ENCODE data around the gene F2RL2.

Gene F2RL2

DNA sequence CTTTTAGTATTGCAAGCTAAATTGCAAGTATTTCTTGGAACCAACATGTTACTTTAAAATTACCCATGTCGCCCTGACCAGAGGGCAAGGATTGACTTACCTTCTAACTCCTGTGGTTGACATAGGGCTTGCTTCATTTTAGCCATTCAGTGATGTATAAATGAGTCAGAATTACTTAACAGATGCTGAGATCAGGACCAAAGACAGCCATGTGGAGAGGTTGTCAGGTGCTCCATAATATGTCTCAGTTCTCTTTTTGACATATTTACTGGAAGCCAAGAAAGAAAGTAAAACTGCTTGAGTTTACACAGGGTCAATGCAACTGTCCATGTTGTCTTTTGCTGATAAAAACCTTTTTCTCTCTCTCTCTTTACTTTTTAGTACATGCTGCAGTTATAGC, 33.2 kb downstream of the F2RL2 start:
- H3K9me3 ChIP-seq, result no peaks in the 10 kb centered on the region
- no peak overlapping the region for H3K4me3 ChIP-seq
- no peaks in the 10 kb centered on the region for H3K36me3 ChIP-seq (replicated peaks)
- no peak for DNase-seq (ENCODE audit: low spot score in 2 of 2)
- H3K27me3 ChIP-seq (ENCODE audit: low read depth), result no peaks in the 10 kb centered on the region
- in situ Hi-C loops (cut with MboI; ENCODE audit: low sequenced_read_pairs), result no loop called here
- H3K4me1 ChIP-seq, result no peaks in the 10 kb centered on the region

DNA sequence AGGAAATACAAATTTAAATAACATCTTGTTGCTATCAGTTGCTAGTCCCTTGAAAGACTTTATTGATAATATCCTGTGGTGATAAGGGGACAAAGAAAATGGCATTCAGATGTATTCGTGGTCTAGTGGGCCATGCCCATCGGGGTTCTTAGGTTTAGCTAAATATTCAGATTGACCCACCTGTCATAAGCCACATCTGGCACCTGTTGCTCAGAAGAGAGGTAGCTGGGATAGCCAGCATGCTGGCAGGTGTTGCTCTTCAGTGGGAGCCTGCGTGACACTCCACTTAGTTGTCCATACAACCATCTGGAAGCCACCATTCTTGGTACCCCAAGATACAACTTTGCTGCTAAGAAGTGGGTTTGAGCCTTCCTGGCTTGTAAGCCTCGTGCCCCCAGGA, 36.7 kb downstream of the F2RL2 start:
- in situ Hi-C loops (cut with MboI; ENCODE audit: low sequenced_read_pairs), result no loop called here
- H3K9me3 ChIP-seq, result no peaks in the 10 kb centered on the region

DNA sequence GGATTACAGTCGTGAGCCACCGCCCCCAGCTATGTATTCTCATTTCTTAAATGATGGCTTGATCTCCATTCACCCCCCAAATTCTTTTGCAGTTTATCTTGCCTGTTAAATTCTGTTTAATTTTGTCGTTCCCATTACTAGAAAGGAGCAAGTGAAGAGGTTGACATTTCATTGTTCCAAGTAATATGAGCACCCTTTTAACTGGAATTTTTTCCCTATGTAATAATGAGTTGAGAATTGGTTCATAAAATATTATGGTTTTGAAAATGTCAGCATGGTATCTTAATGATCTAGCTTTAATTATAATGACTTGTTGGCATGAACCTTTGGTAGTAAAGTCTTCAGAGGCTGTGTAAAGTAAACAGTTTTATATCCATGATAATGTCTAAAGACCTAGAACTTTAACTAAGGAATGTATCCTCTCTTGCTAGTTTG, 37.4 kb downstream of the F2RL2 start:
- Histone ChIP-seq H3K4me1 (no peaks in the 10 kb centered on the region), H3K9me3 (no peaks in the 10 kb centered on the region), H3K4me3 (no peak overlapping the region), H3K36me3 (replicated peaks) (no peaks in the 10 kb centered on the region), H3K27me3 (ENCODE audit: low read depth) (no peaks in the 10 kb centered on the region)
- in situ Hi-C loops (cut with MboI; ENCODE audit: low sequenced_read_pairs), result no loop called here
- no peak for DNase-seq (ENCODE audit: low spot score in 2 of 2)

More for the DNA sequence above, 36.7 kb downstream of the F2RL2 start:
- DNase-seq (ENCODE audit: low spot score in 2 of 2), result no peak
- Histone ChIP-seq H3K4me3 (no peak overlapping the region), H3K4me1 (no peaks in the 10 kb centered on the region), H3K36me3 (replicated peaks) (no peaks in the 10 kb centered on the region), H3K27me3 (ENCODE audit: low read depth) (no peaks in the 10 kb centered on the region)

DNA sequence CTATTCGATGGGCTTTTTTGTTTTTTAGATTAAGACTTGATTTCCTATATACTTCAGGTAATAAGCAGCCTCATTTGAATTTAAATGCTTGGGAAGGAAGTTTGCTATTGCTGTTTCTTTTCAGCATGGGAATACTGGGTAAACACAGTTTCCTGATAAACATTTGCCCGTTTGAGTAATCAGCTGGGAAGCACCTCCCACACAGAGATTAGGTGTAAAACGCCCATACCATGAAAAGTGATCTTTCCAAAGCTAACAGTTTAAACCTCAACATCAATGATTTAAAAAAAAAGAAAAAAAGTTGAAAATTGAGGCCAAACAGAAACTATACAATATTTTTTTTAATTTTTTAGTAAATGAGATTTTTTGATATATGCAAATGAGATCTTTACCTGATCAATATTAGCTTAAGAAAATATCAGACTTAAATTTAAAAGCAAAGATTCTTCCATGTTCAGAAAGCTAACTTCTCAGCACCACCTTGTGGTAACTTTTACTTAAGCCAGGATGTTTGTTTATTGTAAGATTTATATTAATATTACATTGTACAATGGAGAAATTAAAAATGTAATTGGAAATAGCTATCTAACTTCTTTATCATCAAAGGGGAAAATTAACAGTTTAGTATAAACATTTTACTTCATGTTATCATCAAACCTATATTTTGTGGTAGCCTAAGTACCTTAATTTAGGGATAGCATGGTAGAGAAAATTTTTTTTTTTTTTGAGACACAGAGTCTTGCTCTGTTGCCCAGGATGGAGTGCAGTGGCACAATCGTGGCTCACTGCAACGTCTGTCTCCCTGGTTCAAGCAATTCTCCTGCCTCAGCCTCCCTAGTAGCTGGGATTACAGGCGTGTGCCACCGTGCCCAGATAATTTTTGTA, 39.8 kb downstream of the F2RL2 start:
- in situ Hi-C loops (cut with MboI; ENCODE audit: low sequenced_read_pairs), result no loop called here
- Histone ChIP-seq H3K27me3 (ENCODE audit: low read depth) (no peaks in the 10 kb centered on the region), H3K4me1 (no peaks in the 10 kb centered on the region), H3K36me3 (replicated peaks) (no peaks in the 10 kb centered on the region), H3K9me3 (no peaks in the 10 kb centered on the region), H3K4me3 (no peak overlapping the region)
- no peak for DNase-seq (ENCODE audit: low spot score in 2 of 2)

DNA sequence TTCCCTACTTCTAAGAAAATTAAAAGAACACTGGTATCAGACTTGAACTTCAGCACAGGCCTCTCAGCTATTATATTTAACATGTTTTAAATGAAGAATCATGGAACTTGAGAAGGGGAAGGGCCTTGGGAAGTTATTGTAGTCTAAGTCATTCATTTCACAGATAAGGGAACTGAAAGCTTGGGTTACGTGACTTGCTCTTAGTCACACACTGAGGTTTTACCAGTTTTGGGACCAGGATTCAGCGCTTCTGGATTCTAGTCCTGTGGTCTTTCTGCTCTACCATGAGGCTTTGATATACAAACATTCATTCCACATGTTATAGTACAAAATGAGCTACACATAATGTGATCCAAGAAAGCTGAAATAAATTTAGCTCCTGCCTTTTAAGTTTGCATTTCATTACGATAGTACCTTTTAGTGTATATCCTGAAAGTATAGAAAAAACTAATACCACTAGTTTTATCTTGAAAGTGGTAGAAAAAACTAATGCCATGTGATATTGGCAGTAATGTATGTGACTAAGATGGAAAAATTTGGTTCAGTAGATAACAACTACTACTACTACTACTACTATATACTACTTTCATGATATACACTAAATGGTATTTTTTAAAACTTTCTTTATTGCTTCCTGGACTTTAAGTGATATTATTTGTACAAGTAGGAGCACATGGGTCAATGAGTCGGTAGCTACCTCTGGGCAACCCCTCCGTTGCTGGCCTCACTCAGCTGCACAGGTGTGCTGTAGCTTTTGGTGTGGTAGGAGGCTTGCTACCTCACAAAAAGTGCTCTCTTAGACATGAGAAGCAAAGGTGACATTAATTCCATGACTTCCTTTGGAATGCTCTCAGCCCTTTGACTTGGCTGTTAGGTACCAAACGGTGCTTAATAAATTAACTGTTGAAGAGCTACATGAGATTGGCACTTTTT, 40.7 kb downstream of the F2RL2 start:
- Histone ChIP-seq H3K27me3 (ENCODE audit: low read depth) (no peaks in the 10 kb centered on the region), H3K36me3 (replicated peaks) (no peaks in the 10 kb centered on the region), H3K4me3 (no peak overlapping the region), H3K9me3 (no peaks in the 10 kb centered on the region), H3K4me1 (no peaks in the 10 kb centered on the region)
- no peak for DNase-seq (ENCODE audit: low spot score in 2 of 2)
- in situ Hi-C loops (cut with MboI; ENCODE audit: low sequenced_read_pairs), result no loop called here

DNA sequence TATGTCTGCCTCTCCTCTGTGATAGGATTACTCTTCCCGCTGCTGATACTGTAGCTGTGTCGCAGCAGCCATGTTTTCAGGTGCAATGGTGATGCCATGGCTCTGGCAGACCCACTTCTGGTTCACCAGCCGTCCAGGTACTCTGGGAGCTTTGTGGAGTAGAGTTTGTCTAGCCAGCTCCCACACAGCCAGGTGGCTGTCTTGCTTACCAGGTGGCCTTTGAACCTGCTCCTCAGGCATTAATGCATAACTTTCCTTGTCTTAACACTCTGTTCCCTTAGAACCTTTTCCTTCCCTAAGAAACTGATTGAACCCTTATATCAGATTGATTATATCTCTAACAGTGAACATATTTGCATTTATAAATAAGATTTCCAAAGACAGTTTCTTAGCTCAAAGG, 42.2 kb downstream of the F2RL2 start:
- H3K9me3 ChIP-seq, result no peaks in the 10 kb centered on the region
- no peaks in the 10 kb centered on the region for H3K4me1 ChIP-seq
- no peak for DNase-seq (ENCODE audit: low spot score in 2 of 2)
- H3K36me3 ChIP-seq (replicated peaks), result no peaks in the 10 kb centered on the region
- no peak overlapping the region for H3K4me3 ChIP-seq
- in situ Hi-C loops (cut with MboI; ENCODE audit: low sequenced_read_pairs), result no loop called here
- no peaks in the 10 kb centered on the region for H3K27me3 ChIP-seq (ENCODE audit: low read depth)

DNA sequence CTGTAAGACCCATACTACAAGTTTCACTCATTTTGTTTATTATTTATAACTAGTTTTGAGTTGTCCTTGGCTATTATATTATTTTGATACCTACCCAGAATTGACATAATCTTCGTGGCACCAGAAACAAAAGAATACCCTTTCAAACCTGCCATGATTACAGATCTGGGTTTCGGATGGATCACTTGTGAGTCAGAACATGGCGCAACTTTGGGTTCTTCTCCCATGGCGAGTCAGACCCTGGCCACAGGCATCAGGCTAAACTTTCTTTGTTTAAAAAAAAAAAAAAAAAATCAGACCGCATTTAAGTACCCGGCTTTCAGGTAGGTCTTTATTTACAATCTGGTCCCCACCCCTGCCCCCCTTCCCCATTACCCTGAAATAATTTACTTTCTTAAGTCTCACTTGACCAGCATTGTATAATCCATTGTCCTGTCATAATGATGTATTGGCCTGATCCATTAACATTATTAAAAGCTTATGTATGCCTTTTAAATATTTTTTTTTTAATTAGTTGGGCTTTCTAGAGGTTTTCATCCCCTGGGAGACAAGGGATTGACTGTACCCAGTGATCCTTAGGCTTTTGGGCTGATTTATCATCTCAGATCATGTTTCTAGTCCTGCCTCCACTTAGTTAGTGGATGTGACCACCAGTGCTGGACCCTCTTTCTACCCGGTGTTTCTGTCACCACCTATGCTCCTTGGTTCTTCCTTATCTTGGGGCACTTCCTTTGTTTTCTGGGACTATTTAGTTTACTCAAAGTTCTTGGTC, 43.9 kb downstream of the F2RL2 start:
- H3K4me1 ChIP-seq, result no peaks in the 10 kb centered on the region
- no peak for DNase-seq (ENCODE audit: low spot score in 2 of 2)
- 0 out of 2 replicates have a peak, but pooled peaks cover 2% of the 10 kb centered on the region for H3K27me3 ChIP-seq (ENCODE audit: low read depth)
- in situ Hi-C loops (cut with MboI; ENCODE audit: low sequenced_read_pairs), result no loop called here
- no peaks in the 10 kb centered on the region for H3K9me3 ChIP-seq
- H3K4me3 ChIP-seq, result no peak overlapping the region
- H3K36me3 ChIP-seq (replicated peaks), result no peaks in the 10 kb centered on the region

DNA sequence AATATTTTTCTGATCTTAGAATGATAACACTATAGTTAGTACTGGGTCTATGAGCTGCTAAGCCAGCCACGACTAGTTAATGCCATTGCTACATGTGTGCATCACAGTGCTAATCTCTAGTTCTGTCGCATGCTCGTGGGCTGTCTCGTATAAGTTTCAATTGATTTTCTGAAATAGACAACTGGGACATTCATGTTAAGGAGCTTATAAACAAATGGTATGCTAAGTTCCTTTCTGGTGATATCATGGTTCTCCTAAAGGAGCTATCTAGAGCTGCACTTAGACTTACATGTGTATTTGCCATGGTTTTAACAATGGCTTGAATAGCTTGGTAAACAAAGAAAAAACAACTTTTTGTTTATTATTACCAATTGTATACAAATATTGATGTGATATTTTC, 46.2 kb downstream of the F2RL2 start:
- no peak overlapping the region for H3K4me3 ChIP-seq
- 0 out of 2 replicates have a peak, but pooled peaks cover 2% of the 10 kb centered on the region for H3K27me3 ChIP-seq (ENCODE audit: low read depth)
- H3K36me3 ChIP-seq (replicated peaks), result no peaks in the 10 kb centered on the region
- no peaks in the 10 kb centered on the region for H3K4me1 ChIP-seq
- DNase-seq (ENCODE audit: low spot score in 2 of 2), result no peak
- in situ Hi-C loops (cut with MboI; ENCODE audit: low sequenced_read_pairs), result no loop called here
- H3K9me3 ChIP-seq, result no peaks in the 10 kb centered on the region

DNA sequence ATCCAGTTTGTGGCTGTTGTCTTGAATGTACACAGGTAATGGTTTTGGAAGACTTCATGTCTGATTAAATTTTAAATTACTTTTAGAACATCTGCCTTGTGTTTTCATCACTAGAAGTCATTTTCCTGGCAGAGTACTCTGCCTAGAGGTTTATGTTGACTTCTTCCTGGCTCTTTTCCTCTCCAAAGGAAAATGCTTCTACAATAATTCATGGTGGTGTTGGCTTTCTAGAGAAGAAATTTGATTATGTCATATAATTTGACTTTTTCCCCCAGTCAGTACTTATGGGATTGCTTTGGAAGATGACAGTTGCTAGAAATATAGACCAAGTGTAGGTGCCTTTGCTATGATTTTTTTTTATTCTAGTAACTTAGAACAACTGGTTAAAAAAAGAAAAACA, 46.8 kb downstream of the F2RL2 start:
- no peak overlapping the region for H3K4me3 ChIP-seq
- in situ Hi-C loops (cut with MboI; ENCODE audit: low sequenced_read_pairs), result no loop called here
- H3K27me3 ChIP-seq (ENCODE audit: low read depth), result 0 out of 2 replicates have a peak, but pooled peaks cover 2% of the 10 kb centered on the region
- no peaks in the 10 kb centered on the region for H3K9me3 ChIP-seq
- no peaks in the 10 kb centered on the region for H3K36me3 ChIP-seq (replicated peaks)
- no peak for DNase-seq (ENCODE audit: low spot score in 2 of 2)
- no peaks in the 10 kb centered on the region for H3K4me1 ChIP-seq

DNA sequence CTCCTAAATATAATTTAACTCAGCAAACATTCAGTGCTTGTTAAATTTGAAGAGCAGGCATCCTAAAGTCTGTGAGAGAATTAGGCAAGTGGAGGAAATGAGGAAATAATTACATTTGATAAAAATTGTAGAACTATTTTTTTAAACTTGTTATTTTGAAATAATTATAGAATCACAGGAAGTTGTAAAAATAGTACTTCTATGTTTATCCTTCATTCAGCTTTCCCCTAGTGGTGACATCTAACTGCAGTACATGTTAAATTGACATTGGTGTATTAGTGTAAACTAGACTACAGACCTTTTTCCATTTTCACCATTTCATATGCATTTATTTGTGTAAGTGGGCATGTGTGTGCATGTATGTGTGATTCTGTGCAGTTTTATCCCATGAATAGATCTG, 51.6 kb downstream of the F2RL2 start:
- in situ Hi-C loops (cut with MboI; ENCODE audit: low sequenced_read_pairs), result no loop called here
- no peaks in the 10 kb centered on the region for H3K9me3 ChIP-seq
- 0 out of 2 replicates have a peak, but pooled peaks cover 2% of the 10 kb centered on the region for H3K27me3 ChIP-seq (ENCODE audit: low read depth)
- no peaks in the 10 kb centered on the region for H3K4me1 ChIP-seq
- no peak overlapping the region for H3K4me3 ChIP-seq
- no peak for DNase-seq (ENCODE audit: low spot score in 2 of 2)
- H3K36me3 ChIP-seq (replicated peaks), result no peaks in the 10 kb centered on the region

DNA sequence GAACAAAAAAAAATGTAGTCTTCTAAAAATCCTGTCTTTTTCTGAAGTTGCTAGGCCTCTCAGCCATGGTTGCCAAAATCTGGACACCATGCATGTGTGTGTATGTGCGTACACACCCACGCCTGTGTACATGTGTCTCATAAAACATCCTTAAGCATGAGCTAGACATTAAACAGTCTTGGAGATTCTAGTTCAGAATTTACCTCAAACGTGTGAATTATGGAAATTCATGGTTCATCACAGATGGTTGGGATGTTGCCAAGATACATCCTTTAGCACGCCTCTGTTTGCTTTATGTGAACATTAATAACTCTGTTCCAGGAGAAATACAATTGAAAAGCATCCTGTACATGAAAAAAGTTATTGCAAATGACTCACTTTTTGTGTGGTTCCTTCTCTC, 53.0 kb downstream of the F2RL2 start:
- no peaks in the 10 kb centered on the region for H3K9me3 ChIP-seq
- no peaks in the 10 kb centered on the region for H3K36me3 ChIP-seq (replicated peaks)
- DNase-seq (ENCODE audit: low spot score in 2 of 2), result no peak
- H3K27me3 ChIP-seq (ENCODE audit: low read depth), result no peaks in the 10 kb centered on the region
- in situ Hi-C loops (cut with MboI; ENCODE audit: low sequenced_read_pairs), result no loop called here
- no peaks in the 10 kb centered on the region for H3K4me1 ChIP-seq
- no peak overlapping the region for H3K4me3 ChIP-seq

Measured in HAP-1 (cell line).